GM13977 (cell line): ENCODE results near the gene RADIL.

Experiments
- DNase-seq: peaks from one replicate; pipeline ENCODE4 v3.0.0; 2012; ENCODE audit warnings: low spot score
- CTCF ChIP-seq: IDR thresholded peaks from 2 replicates; pipeline ENCODE4 v1.5.1; 2012; ENCODE audit warnings: mild to moderate bottlenecking, control low read depth; ENCODE audit not compliant: insufficient read depth; ENCODE audit errors: extremely low read depth, missing control alignments
- in situ Hi-C: fragments of 300-500 bp; cut with MboI; formaldehyde crosslinking; loops from one replicate; pipeline ENCODE4 v1.12.0; 2022; ENCODE audit warnings: low sequenced_read_pairs, low pct_unique_long_range_greater_than_20kb, mixed read lengths, inconsistent platforms; ENCODE audit not compliant: unreplicated experiment

Gene RADIL

GRCh38 chr7:4758111-4758510 lies 125.4 kb downstream of the RADIL start:
- in situ Hi-C loops = no loop called here
- DNase-seq = no peak
- no peak for TF ChIP-seq CTCF

GRCh38 chr7:4755045-4755444 lies 128.5 kb downstream of the RADIL start:
- in situ Hi-C loops = no loop called here
- no peak for DNase-seq
- no peak for TF ChIP-seq CTCF

GRCh38 chr7:4754433-4755010 lies 129.0 kb downstream of the RADIL start:
- in situ Hi-C loops = no loop called here
- no peak for TF ChIP-seq CTCF

GRCh38 chr7:4753598-4754432 lies 129.7 kb downstream of the RADIL start:
- peak; percentile 99 for TF ChIP-seq CTCF
- DNase-seq = peak; percentile 90
- in situ Hi-C loops = no loop called here

More at GRCh38 chr7:4754433-4755010, 129.0 kb downstream of the RADIL start:
- DNase-seq = no peak

GRCh38 chr7:4751398-4751947 lies 132.0 kb downstream of the RADIL start:
- no peak for DNase-seq
- TF ChIP-seq CTCF = no peak
- in situ Hi-C loops = no loop called here

- in situ Hi-C loops = no loop called here
- DNase-seq = no peak
- no peak for TF ChIP-seq CTCF
Measured at GRCh38 chr7:4749798-4750197, 133.7 kb downstream of the RADIL start.
